Neutrophil (primary cell): ENCODE data around the gene HNRNPUL2.

ENCODE experiments used
- H3K27ac ChIP-seq: fragments of 200-600 bp; sonication (generic); 2 replicates; pipeline ENCODE4 v1.5.1; 2016; ENCODE audit warnings: mild to moderate bottlenecking, moderate library complexity
- H3K27me3 ChIP-seq: fragments of 200-600 bp; sonication (generic); 2 replicates; pipeline ENCODE4 v1.6.0; 2016; ENCODE audit warnings: mild to moderate bottlenecking
- H3K36me3 ChIP-seq: fragments of 200-600 bp; sonication (generic); 2 replicates; pipeline ENCODE4 v1.5.1; 2017
- H3K4me1 ChIP-seq, 2 experiments: fragments of 200-600 bp in 1 of 2; sonication (generic) in 1 of 2; 1 replicate in 1 of 2; 2 replicates in 1 of 2; pipeline versions ENCODE4 v1.5.1 to v1.6.1; 2013 to 2016; ENCODE audit warnings: low read depth in 1 of 2, low read length in 1 of 2, mild to moderate bottlenecking in 1 of 2, moderate library complexity in 1 of 2; ENCODE audit not compliant: control insufficient read depth in 1 of 2, insufficient read depth in 1 of 2
- H3K4me3 ChIP-seq, 2 experiments: fragments of 200-600 bp in 1 of 2; sonication (generic) in 1 of 2; 1 replicate in 1 of 2; 2 replicates in 1 of 2; pipeline ENCODE4 v1.5.1; 2013 to 2016; ENCODE audit warnings: low read depth in 1 of 2, low read length in 1 of 2, mild to moderate bottlenecking in 1 of 2, moderate library complexity in 1 of 2
- H3K9me3 ChIP-seq: fragments of 200-600 bp; sonication (generic); 2 replicates; pipeline ENCODE4 v1.5.1; 2016
- CTCF ChIP-seq: fragments of 200-600 bp; sonication (generic); IDR thresholded peaks from 2 replicates; pipeline ENCODE4 v1.5.1; 2016; ENCODE audit warnings: antibody characterized with exemption

Gene HNRNPUL2

DNA sequence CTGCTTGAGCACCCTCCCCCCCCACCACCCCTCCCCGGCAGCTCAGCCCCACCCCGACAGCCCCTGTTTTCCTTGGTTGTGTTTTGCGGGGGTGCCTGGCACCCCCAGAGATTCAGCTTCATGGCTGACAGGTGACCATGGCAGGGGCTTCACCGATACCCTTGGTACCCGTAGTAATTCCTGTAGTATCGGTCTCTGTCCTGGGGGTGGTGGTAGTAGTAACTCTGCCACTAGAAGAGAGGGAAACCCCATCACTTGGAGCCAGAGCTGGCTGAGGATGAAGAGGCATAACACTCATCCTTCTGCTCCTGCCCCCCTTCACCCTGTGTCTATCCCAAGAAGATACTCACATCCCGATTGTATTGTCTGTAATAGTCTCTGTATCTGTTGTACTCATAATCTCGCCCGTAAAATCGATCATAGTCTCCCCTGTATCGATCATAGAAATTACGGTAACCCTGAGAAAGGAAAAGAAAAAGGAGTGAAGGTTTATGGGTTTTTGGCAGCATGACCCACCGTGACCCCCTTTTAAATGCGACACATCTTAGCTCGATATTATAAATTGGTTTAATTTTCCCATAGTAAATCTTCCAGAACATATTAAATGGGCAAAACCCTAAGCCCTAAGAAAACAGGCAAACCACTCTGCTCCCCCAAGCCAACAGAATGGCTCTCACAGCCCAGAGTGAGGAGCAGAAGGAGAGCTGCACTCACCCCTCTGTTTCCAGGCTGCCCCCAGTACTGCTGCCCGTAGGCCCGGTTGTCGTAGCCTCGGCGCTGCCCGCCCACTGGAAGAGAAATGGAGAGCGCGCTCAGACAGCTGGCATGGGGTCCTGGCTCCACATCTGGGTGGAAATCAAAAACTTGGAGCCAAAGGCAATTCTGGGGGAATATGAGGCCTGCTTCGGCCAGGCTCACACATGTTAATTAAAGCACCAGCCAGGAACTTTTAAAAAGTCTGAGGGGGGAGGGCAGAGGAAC is 11.8 kb downstream of the HNRNPUL2 start:
- Histone ChIP-seq H3K36me3 (peaks cover 96% of the 10 kb centered on the region), H3K27ac (no peak overlapping the region), H3K4me1 (no peaks in the 10 kb centered on the region), H3K27me3 (no peaks in the 10 kb centered on the region), H3K4me3 (no peak overlapping the region), H3K9me3 (no peaks in the 10 kb centered on the region)
- no peak for TF ChIP-seq CTCF

- H3K4me1 ChIP-seq, result peaks cover 16 to 17% of the 10 kb centered on the region in 2 experiments
- H3K9me3 ChIP-seq, result no peaks in the 10 kb centered on the region
- no peak for TF ChIP-seq CTCF
- no peak overlapping the region for H3K4me3 ChIP-seq
- peaks cover 75% of the 10 kb centered on the region for H3K36me3 ChIP-seq
- H3K27me3 ChIP-seq, result no peaks in the 10 kb centered on the region
- peak overlapping the region; percentile 38 for H3K27ac ChIP-seq
Observed at GRCh38 chr11:62713343-62713742, 13.9 kb downstream of the HNRNPUL2 start.

DNA sequence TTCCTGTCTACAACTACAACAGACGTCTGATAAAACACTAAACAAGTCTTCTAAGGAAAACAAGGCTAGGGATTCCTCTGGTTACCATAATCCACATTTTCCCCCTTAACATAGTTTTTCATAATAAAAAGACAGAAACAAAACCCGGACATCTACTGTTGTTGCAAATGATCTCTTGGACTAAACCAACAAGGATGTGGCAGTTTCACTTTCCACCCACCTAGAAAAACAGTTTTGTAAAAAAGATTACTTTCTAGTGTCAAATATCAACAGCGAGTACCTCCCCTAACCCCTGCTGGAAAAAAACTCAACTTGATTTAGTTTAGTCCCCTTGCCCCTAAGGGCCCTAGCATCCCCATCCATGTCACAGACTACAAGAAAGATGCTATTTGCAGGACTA is 14.4 kb downstream of the HNRNPUL2 start:
- Histone ChIP-seq H3K9me3 (no peaks in the 10 kb centered on the region), H3K4me1 (peaks cover 19 to 20% of the 10 kb centered on the region in 2 experiments), H3K27ac (peak overlapping the region; percentile 38), H3K36me3 (peaks cover 70% of the 10 kb centered on the region), H3K27me3 (no peaks in the 10 kb centered on the region), H3K4me3 (no peak overlapping the region)
- no peak for TF ChIP-seq CTCF

DNA sequence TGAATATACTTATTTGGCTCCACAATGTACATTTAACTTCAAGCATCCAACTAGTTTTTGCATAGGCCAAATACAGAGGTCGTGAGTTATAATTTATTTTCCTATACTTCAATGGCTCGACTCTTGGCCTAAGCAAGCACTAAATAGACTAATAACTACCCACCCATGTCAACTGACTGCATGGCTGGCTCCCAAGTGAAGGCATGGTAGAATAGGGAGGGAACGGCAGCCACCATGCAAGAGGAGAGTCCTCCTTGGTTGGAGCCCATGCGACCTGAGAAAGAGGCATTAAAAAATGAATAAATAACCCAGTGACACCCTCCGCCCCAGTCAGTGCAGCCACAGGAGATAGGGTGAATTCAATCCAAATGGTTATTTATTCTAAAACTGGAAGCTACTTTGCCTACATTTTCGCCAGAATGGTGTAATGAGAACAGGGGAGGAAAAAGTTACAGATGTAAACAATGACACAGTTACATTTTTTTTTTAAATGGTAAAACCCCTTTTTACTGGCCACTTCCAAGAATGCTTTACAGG is 14.9 kb downstream of the HNRNPUL2 start:
- H3K27me3 ChIP-seq, result no peaks in the 10 kb centered on the region
- peak overlapping the region; percentile 38 for H3K27ac ChIP-seq
- TF ChIP-seq CTCF, result no peak
- H3K4me3 ChIP-seq, result no peak overlapping the region
- peaks cover 20% of the 10 kb centered on the region in 2 experiments for H3K4me1 ChIP-seq
- peaks cover 65% of the 10 kb centered on the region for H3K36me3 ChIP-seq
- no peaks in the 10 kb centered on the region for H3K9me3 ChIP-seq

- no peaks in the 10 kb centered on the region for H3K9me3 ChIP-seq
- H3K36me3 ChIP-seq, result peaks cover 41% of the 10 kb centered on the region
- H3K27me3 ChIP-seq, result no peaks in the 10 kb centered on the region
- H3K4me3 ChIP-seq, result peak overlapping the region; percentile 76 to 86
- H3K27ac ChIP-seq, result peak overlapping the region; percentile 91
- TF ChIP-seq CTCF, result no peak
- peaks cover 39 to 42% of the 10 kb centered on the region in 2 experiments for H3K4me1 ChIP-seq
Observed at GRCh38 chr11:62710001-62710345, 17.3 kb downstream of the HNRNPUL2 start.
